SH-SY5Y (cell line): Measurements from ENCODE around the gene P3H3.

ENCODE experiments used
- GATA2 ChIP-seq: IDR thresholded peaks from 2 replicates; pipeline ENCODE4 v1.6.1; 2011; ENCODE audit warnings: mild to moderate bottlenecking, low read depth, low read length
- GATA3 ChIP-seq: IDR thresholded peaks from 2 replicates; pipeline ENCODE4 v1.6.1; 2011; ENCODE audit warnings: low read depth, mild to moderate bottlenecking, low read length, moderate library complexity

DNA sequence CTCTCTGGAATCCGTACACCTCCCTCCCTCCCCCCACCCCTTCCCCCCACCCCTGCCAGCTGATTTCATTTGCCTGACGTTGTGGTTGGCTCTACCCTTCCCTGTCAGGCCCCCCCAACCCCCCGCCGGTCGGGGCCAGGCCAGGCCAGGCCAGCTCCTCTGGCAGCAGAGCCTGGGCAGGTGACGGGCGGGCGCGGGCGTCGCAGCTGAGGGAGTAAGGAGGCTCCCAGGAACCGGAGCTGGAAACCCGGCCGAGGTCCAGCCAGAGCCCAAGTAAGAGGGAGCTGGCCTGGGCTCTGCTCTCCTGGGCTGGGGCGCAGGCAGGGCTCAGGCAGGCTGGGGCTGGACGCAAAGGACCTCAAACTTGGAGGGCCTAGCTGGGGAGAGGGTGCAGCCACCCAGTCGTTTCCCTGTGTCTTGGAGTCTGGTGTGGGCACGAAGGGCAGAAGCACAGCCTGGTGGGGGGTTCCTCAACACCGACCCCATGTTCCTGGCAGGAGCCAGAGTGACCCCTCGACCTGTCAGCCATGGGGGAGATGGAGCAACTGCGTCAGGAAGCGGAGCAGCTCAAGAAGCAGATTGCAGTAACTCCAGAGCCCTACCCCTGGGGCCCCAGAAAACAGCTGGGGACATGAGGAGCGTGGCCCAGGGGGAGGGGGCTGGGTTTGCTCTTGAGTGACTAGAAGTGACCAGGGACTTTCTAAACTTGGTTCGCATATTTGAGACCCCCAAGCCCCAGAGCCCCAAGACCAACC lies 12.7 kb downstream of the P3H3 start, which contains the start of gene GNB3:
- TF ChIP-seq GATA3 (no peak), GATA2 (no peak)
